HG02642 (cell line): Measurements from ENCODE around the gene TMEM87B.
"Not testable (repeated sequence)": the region's sequence is repeated elsewhere in the genome, so short reads cannot be mapped to it uniquely, and the experiment has no call there.

ENCODE experiments used
- ATAC-seq: cut with Tn5 transposase; IDR thresholded peaks from one replicate; pipeline ENCODE4 v1.9.1; 2021; ENCODE audit warnings: mild to moderate bottlenecking; ENCODE audit not compliant: unreplicated experiment, poor library complexity

The TMEM87B gene

DNA sequence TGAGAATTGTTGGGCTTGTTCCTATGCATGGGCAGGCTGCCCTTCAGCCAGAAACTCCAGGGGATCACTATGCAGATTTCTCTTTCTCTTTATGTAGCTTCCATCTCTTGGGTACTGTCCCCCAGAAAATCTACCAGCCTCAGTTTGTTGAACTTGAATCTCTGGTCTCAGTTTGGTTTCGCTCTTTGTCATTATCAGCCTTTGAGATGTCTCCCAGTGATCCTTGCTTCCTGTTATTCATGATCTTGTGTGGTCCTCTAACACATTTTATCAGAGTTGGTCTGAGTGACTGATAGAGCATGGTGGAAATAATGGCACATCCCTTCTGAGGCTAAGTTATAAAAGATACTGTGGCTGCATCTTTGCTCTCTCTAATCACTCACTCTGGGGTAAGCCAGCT lies 7.8 kb downstream of the TMEM87B start:
- ATAC-seq, result no peak

DNA sequence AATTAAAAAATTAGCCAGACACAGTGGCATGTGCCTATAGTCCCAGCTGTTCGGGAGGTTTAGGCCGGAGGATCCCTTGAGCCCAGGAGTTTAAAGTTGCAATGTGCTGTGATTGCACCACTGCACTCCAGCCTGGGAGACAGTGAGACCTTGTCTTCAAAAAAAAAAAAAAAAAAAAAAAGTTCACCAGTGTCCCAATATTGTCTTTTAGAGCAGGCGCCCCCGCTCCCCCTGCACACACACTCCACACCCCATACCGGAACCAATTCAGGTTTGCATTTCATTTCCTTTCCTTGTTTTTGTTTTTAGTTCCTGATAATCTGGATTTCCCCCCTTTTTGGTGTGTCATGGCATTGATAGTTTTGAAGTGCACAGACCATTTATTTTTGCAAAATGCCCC lies 10.4 kb downstream of the TMEM87B start:
- no peak for ATAC-seq

DNA sequence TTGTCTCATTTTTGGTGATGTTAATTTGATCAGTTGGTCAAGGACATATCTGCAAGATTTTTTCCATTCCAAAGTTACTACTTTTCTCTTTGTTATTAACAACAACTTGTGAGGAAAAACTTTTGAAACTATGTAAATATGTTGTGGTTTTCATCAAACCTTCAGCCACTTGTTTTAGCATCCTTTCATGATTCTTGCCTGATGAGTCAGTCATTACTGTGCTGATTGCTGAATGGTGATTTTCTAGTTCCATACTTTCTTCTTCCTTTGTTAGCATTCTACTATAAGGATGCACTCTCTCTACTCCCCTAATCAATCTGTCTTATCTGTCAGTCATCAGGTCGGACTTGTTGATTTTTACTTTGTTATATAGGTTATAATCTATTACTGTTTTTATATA lies 10.9 kb downstream of the TMEM87B start:
- ATAC-seq, result no peak

DNA sequence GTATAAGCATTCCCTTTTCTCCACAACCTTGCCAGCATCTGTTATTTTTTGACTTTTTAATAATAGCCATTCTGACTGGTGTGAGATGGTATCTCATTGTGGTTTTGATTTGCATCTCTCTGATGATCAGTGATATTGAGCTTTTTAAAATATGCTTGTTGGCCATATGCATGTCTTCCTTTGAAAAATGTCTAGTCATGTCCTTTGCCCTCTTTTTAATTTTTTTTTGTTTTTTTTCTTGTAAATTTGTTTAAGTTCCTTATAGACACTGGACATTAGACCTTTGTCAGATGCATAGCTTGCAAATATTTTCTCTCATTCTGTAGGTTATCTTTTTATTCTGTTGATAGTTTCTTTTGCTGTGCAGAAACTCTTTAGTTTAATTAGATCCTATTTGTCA lies 14.7 kb downstream of the TMEM87B start:
- ATAC-seq, result not testable (repeated sequence)

DNA sequence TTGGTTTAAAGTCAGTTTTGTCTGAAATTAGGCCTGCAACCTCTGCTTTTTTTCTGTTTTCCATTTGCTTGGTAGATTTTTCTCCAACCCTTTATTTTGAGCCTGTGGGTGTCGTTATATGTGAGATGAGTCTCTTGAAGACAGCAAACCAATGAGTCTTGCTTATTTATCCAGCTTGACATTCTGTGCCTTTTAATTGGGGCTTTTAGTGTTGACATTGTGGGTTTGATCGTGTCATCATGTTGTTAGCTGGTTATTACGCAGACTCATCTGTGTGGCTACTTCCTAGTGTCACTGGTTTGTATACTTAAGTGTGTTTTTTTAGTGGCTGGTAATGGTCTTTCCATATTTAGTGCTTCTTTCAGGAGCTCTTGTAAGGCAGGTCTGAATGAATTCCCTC lies 18.8 kb downstream of the TMEM87B start:
- no peak for ATAC-seq

DNA sequence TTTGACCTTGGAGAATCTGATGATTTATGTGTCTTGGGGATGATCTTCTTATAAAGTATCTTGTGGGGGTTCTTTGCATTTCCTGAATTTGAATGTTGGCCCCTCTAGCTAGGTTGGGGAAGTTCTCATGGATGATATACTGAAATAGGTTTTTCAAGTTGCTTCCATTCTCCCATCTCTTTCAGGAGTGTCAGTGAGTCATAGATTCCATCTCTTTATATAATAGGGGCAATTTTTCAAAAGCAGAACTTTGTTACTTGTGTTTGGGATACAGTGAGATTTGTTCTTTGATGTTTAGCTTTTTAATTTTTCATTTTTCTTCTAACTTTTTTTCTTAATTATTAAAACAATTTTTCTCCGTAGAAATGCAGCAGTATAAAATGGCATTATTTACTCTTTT lies 19.4 kb downstream of the TMEM87B start:
- ATAC-seq, result no peak

DNA sequence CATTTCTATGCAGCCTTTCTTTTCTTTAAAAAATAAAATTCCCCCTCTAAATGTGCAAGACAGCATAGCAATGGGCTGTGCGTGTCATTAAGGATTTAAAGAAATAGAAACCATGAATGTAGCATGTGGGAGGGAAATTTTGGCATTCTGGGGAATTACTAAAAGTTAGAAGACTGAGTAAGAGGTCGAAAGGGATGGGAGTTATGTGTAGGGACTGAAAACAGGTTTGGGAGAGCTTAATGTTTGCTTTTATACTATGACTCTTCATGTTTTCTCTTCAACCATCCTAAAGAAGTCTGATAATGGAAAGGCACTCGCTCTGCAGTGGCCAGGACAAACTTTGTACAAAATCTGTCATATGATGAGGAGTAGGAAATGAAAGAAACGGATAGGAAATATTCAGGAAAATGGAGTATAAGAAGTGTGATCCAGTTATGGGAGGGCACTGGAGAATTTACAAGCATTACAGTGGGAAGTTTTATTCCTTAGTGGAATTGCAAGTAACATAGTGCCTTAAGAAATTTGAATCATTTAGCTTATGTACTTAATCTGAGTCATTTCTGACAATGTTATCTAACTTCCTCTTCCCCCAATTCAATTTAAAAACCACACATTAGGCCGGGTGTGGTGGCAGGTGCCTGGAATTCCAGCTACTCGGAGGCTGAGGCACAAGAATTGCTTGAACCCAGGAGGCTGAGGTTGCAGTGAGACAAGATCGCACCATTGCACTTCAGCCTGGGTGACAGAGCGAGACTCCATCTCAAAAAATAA lies 20.6 kb downstream of the TMEM87B start:
- no peak for ATAC-seq

DNA sequence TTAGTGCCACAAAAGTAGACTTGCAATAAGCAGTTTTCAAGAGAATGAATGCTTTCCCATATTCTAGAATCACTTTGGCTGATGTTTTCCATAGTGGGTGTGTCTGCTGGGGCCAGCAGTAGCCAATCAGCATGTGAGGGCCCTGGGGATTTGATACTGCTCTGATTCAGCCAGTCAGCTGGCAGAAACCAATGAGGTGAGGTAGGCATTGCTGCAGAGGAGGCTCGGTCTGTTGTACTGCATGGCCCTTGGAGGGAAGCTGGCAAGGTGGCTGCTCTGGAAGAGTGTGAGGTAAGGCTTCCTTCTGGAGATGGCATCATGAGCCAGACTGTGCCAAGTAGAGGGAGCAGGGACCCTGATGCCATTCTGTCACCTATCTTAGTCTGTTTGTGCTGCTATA lies 22.7 kb downstream of the TMEM87B start:
- no peak for ATAC-seq

DNA sequence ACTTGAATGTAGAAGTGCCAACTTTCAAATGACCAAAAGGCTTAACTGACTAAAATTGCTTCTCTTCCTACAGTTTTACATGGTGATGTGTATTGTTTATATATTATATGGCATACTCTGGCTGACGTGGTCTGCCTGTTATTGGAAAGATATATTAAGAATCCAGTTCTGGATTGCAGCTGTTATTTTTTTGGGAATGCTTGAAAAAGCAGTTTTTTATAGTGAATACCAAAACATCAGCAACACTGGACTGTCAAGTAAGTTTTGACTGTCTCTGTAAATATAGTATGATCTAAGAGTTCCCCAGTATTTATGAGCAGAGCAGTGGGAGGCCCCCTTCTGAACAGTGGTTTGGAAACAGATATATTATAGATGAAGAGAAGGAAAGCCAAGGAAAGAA lies 26.2 kb downstream of the TMEM87B start:
- no peak for ATAC-seq

DNA sequence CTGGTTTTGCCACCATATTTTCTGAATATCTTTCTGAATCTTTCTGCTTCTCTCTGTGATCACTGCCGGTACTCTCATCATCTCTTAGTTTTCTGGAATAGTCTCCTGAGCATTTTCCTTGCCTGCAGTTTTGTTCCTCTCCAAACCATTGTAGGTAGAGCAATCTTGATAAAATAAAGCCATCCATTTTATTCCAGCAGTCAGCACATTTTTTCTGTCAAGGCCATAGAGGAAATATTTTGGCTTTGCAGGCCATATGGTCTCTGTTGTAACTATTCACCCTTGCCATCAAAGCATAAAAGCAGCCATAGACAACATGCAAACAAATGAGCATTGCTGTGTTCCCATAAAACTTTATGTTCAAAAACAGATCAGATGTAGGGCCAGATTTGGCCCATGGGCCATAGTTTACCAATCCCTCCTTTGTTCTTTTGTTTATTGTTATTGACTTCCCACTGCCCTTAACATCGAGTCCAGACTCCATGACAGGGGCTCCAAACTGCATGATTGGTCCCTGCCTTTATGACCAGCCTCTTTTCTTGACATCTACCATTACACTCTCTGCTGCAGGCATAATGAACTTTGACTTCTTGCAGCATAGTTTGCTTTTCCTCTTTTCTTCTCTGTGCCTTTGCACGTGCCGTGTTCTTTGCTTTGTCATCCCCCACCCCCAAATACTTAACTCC lies 29.8 kb downstream of the TMEM87B start:
- no peak for ATAC-seq

DNA sequence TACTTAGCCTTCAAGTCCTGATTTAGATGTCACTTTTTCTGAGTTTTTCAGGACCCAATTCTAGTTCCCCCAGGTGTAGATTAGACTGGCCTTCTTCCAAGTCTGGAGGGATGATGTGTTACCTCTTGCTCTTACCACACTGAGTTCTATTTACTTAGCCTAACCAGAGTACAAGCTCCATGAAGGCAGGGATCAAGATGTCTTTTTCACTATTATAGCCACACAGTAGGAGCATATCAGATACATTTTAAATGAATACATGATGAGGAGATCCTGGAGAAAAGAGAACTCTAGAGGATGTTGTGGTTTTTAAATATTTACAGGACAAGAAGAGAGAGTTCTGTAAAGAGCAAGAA lies 30.3 kb downstream of the TMEM87B start:
- ATAC-seq, result no peak

DNA sequence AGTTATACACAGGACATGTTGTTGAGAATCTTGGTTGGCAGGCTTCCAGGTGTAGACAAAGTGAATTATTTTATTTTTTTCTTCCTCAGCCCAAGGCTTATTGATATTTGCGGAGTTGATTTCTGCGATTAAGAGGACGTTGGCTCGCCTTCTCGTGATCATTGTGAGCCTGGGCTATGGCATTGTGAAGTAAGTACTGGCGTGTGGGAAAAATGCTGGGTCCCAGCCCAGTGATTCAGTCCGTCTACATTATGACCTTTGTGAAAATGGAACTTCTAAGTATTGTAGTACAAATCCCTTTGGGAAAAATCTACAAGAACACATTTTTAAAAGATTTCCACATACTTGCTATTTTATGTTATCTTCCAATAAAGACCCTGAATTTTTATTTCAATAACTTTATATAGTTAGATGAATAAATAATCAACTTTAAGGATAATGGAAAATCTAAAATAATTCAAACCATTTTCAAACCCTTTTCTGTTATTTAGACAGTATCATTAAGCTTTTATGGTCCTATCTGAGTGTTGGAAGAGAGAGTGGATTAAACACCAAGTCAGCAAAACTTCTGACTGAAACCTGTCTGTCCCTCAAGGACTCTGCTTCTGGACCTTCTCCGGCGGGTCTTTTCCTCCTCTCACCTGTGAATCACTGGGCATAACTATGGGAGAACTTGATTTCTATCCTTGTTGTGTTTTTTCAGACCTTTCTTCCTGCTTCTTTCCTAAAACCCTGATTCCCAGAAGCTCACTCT lies 31.0 kb downstream of the TMEM87B start:
- no peak for ATAC-seq

DNA sequence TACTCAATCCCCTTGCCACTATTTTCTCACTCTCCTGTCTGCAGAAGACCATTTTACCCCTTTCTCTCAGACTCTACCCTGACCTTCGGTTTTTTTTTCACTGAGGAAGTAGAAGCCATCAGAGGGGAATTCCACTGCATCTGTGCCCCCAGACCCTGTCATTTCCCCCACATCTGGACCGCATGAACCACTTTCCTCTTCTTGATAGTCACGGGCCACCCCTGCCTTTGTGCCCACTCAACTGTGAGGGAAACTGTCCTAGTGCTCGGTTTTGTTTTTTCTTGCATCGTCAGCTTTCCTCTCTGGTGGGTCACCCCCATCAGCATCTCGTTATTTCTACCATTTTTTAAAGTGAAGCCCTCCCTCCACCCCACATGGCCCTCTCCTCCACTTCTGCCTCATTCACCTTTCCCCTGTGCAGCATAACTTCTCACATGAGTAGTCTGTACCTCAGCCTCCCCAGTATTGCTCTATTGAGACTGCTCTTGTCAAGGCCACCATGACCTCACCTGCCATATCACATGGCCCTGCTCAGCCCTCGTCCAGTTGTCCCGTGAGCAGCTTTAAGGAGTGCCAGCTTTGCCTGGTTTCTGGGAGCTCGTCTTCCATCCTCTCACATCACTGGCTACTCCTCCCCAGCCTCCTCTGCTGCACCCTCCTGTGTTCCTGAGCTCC lies 32.4 kb downstream of the TMEM87B start:
- ATAC-seq, result peak; percentile 73

DNA sequence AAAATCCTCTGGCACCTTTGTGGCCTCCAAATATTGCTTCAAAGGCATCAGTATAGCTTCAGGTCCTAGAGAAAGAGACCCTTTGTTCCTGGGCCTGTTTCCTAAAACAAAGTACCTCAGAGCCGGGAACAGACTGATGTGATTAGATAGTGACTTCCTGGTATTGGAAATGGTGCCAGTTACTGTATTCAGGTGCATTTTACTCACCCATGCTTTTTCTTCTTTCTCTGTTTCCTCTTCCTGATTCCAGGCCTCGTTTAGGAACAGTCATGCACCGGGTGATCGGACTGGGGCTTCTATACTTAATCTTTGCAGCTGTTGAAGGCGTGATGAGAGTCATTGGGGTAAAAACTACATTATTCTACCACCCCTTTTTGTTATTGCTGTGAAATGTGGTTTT lies 34.3 kb downstream of the TMEM87B start:
- no peak for ATAC-seq

DNA sequence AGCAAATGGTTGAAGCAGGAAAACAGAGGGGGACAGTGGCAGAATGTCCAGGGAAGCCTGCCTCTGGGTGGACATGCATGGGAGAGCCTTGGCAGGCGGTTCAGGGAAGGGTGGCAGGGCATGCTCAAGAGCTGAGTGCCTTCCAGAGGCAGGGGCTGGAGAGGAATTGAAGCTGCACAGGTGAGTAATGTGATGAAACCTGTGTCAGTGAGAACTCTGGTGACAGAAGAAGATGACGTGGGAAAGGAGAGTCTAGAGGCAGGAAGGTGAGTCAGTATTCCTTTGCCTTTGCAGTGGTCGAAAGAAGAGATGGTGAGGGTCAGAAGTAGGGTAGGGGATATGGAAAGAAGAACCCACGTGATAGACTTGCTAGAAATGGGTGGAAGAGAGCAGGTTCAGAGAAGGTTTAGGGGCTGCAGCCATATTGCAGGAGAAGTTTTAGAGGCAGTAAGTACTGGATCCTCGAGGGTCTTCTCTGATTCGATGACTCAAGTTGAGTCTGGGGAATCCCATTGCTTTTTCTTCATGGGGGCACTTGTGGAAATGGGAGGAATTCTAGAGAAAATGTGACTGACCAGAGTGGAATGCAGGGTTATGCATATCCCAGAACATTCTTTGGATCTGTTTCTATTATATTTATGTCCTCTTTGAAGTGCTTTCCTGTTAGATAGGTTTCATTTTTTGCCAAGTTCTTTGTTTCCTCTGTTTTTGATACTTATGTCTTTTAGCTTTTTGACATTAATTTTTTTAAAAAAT lies 37.4 kb downstream of the TMEM87B start:
- no peak for ATAC-seq

DNA sequence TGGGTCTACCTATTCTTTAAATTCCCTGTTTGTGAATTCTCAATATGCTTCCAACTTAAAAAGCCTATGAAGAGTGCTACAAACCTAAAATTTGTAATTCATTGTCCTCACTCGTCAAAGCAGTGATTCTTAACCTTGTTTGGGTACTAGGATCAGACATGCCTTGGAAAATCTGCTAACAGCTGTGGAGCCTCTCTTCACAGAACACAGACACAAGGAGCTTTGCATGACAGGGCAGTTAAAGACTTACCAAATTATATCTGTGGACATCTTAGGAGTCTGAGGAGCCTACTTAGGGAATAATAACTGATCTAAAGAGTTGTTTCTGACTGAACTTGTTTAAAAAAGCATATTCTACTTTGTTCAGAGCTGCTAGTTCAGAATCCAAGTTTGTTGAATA lies 38.1 kb downstream of the TMEM87B start:
- no peak for ATAC-seq

DNA sequence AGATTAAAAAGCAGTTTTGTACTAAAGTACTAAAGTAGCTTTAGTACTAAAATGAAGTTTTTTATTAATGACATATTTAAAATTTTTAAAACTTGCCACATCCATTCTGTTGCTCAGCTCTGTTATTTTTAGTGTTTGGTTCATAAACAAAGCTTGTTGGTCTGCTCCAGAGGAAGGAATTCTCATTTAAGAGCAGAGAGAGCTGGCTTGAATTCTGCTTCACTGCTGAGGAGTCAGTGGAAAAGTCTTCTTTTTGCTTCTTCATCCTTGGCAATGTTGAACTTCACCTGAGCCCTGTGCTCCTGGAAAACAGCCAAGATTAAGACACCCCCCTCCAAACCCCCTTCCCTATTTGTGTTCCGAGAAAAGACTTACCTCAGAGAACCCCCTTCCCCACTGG lies 40.6 kb downstream of the TMEM87B start:
- no peak for ATAC-seq

DNA sequence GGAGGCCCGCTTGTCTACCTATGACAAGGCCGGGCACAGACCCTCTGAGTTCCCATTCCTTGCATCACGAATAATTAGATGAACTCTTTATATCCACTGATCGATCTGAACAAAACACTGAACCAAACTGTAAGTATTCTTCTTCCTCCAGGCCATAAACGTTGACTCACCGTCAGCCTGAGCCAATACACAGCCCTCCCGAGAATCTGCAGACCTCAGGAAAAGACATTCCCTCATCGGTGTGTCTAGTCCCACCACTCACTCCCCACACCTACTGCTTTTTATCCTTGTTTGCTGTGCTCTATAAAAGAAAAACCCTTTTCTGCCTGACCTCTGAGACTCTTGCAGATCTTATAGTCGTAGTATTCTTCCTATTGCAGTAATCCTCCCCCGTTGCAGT lies 41.0 kb downstream of the TMEM87B start:
- ATAC-seq, result no peak

DNA sequence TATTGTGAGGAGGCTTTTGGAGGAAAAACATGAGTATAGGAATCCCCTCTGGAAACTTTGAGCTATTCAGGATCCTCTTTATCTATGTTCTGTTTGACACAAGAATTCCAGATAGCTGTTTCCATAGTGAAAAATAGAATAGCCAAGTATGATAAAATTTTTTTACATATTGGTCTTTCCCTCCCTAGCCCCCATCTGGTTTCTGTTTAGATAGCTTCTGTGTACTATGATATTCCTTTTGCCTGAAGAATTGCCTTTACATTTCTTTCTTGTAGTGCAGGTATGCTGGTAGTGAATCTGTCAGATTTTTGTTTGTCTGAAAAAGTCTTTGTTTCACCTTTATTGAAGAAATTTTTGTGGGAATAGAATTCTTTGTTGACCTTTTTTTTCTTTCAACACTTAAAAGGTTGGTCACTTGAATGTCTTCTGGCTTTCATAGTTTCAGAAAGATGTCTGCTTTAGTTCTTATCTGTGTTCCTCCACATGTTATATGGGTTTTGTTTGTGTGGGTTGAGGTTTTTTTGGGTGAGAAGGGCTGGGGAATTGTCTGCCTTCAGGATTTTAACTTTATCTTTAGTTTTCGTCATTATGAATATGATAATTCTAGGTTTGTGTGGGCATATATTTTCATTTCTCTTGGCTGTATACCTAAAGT lies 53.2 kb downstream of the TMEM87B start:
- no peak for ATAC-seq

DNA sequence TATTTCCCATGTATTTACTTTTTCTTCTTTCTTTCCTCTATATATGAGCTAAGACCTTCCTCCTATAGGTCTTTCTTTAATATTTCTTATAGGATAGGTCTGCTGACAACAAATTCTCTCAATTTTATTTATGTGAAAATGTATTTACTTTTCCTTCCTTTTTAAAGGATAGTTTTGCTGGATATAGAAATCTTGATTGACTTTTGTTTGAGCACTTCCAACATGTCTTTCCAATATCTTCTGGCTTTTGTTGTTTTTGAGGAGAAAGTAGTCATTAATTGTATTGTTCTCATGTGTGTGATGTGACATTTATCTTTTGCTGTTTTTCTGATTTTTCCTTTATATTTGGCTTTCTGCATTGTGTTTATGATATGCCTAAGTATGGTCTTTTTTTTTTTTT lies 54.2 kb downstream of the TMEM87B start:
- ATAC-seq, result no peak
